ENCODE data around the gene C5orf52. TPM values are rescaled to one million over a fixed set of nuclear protein-coding genes. Genes with fewer than 3 reads are reported as not detected.

The C5orf52 gene
- total and polyA plus RNA-seq, 4 donors: not detected

GRCh38 chr5:157709346-157709745, 38.0 kb downstream of the C5orf52 start (continued):
- no peak for TF ChIP-seq ZBTB33 (IDR thresholded peaks at IDR 0.05)
- TF ChIP-seq EGR1 (IDR thresholded peaks at IDR 0.05; ENCODE audit: low read depth in 2 of 2): no peak
- no peak for TF ChIP-seq GABPA (IDR thresholded peaks at IDR 0.05 in 1 of 2, conservative IDR thresholded peaks at IDR 0.05 in 1 of 2)
- TF ChIP-seq YY1 (IDR thresholded peaks at IDR 0.05): no peak
- no peak for TF ChIP-seq HNF4A (conservative IDR thresholded peaks at IDR 0.05)

- Histone ChIP-seq H3K9me3 (ENCODE audit: control insufficient read depth in 4 of 4, low read length in 3 of 4) (no peaks in the 10 kb centered on the region), H3K27me3 (ENCODE audit: control insufficient read depth in 4 of 4, insufficient read depth in 4 of 4, low read length in 3 of 4) (no peaks in the 10 kb centered on the region), H3K27ac (ENCODE audit: low read depth in 1 of 2, low read length in 2 of 2) (no peak overlapping the region), H3K4me3 (ENCODE audit: low read depth in 1 of 3, low read length in 3 of 3) (no peak overlapping the region), H3K9ac (ENCODE audit: low read depth in 1 of 2, low read length in 2 of 2) (no peak overlapping the region), H3K36me3 (ENCODE audit: control insufficient read depth in 4 of 4, insufficient read depth in 3 of 4, low read depth in 1 of 4, low read length in 3 of 4) (no peaks in the 10 kb centered on the region), H3K4me1 (ENCODE audit: control insufficient read depth in 4 of 4, insufficient read depth in 4 of 4, low read length in 3 of 4) (no peaks in the 10 kb centered on the region)
- TF ChIP-seq RAD21 (IDR thresholded peaks at IDR 0.05): no peak
- TF ChIP-seq TAF1 (conservative IDR thresholded peaks at IDR 0.05): no peak
- no peak for TF ChIP-seq YY1 (IDR thresholded peaks at IDR 0.05)
- TF ChIP-seq ATF3 (IDR thresholded peaks at IDR 0.05): no peak
- TF ChIP-seq FOXA1 (IDR thresholded peaks at IDR 0.05): no peak
- TF ChIP-seq JUND (IDR thresholded peaks at IDR 0.05): no peak
- TF ChIP-seq REST (IDR thresholded peaks at IDR 0.05): no peak
- no peak for TF ChIP-seq HNF4A (conservative IDR thresholded peaks at IDR 0.05)
- no peak for TF ChIP-seq GABPA (IDR thresholded peaks at IDR 0.05 in 1 of 2, conservative IDR thresholded peaks at IDR 0.05 in 1 of 2)
- TF ChIP-seq RXRA (IDR thresholded peaks at IDR 0.05): no peak
- no peak for TF ChIP-seq FOXA2 (IDR thresholded peaks at IDR 0.05)
- no peak for TF ChIP-seq HNF4G (IDR thresholded peaks at IDR 0.05)
- TF ChIP-seq NR2F2 (IDR thresholded peaks at IDR 0.05): no peak
- TF ChIP-seq EGR1 (IDR thresholded peaks at IDR 0.05; ENCODE audit: low read depth in 2 of 2): no peak
- no peak for DNase-seq (ENCODE audit: low spot score)
- WGBS: 79% methylated on average over 3 of the region's 3 CpGs
These were observed 39.1 kb downstream of the C5orf52 start for GRCh38 chr5:157710431-157710830.

- no peaks in the 10 kb centered on the region for H3K36me3 ChIP-seq (ENCODE audit: control insufficient read depth in 4 of 4, insufficient read depth in 3 of 4, low read depth in 1 of 4, low read length in 3 of 4)
- no peaks in the 10 kb centered on the region for H3K27me3 ChIP-seq (ENCODE audit: control insufficient read depth in 4 of 4, insufficient read depth in 4 of 4, low read length in 3 of 4)
- H3K27ac ChIP-seq (ENCODE audit: low read depth in 1 of 2, low read length in 2 of 2): no peak overlapping the region
- no peak for DNase-seq (ENCODE audit: low spot score)
- H3K4me3 ChIP-seq (ENCODE audit: low read depth in 1 of 3, low read length in 3 of 3): no peak overlapping the region
- H3K9ac ChIP-seq (ENCODE audit: low read depth in 1 of 2, low read length in 2 of 2): no peak overlapping the region
- H3K4me1 ChIP-seq (ENCODE audit: control insufficient read depth in 4 of 4, insufficient read depth in 4 of 4, low read length in 3 of 4): no peaks in the 10 kb centered on the region
- H3K9me3 ChIP-seq (ENCODE audit: control insufficient read depth in 4 of 4, low read length in 3 of 4): no peaks in the 10 kb centered on the region
- WGBS: 78% methylated on average over 2 of the region's 2 CpGs
- TF ChIP-seq CTCF (IDR thresholded peaks at IDR 0.05; ENCODE audit: low read depth, low read length, missing input control) (no peak), JUND (IDR thresholded peaks at IDR 0.05) (no peak), NR2F2 (IDR thresholded peaks at IDR 0.05) (no peak), ZBTB33 (IDR thresholded peaks at IDR 0.05) (no peak), TAF1 (conservative IDR thresholded peaks at IDR 0.05) (no peak), FOXA1 (IDR thresholded peaks at IDR 0.05) (no peak), HNF4G (IDR thresholded peaks at IDR 0.05) (no peak), RAD21 (IDR thresholded peaks at IDR 0.05) (no peak), GABPA (IDR thresholded peaks at IDR 0.05 in 1 of 2, conservative IDR thresholded peaks at IDR 0.05 in 1 of 2) (no peak), YY1 (IDR thresholded peaks at IDR 0.05) (no peak), FOXA2 (IDR thresholded peaks at IDR 0.05) (no peak), HNF4A (conservative IDR thresholded peaks at IDR 0.05) (no peak), ATF3 (IDR thresholded peaks at IDR 0.05) (no peak), RXRA (IDR thresholded peaks at IDR 0.05) (no peak), SP1 (IDR thresholded peaks at IDR 0.05) (no peak), EGR1 (IDR thresholded peaks at IDR 0.05; ENCODE audit: low read depth in 2 of 2) (no peak), MAX (IDR thresholded peaks at IDR 0.05) (no peak)
These were observed 39.5 kb downstream of the C5orf52 start for GRCh38 chr5:157710882-157711281.

All from liver (tissue), 9 donors.